Measurements from ENCODE around the gene UQCRH.
"Not testable (repeated sequence)": the region's sequence is repeated elsewhere in the genome, so short reads cannot be mapped to it uniquely, and the experiment has no call there.

The UQCRH gene

GRCh38 chr1:46335081-46335480 is 31.6 kb downstream of the UQCRH start:
- H3K79me1 ChIP-seq (ENCODE audit: low read length) = peaks cover 4% of the 10 kb centered on the region
- H3K4me2 ChIP-seq (ENCODE audit: low read length) = no peak overlapping the region
- no CpG with 5 or more reads among the region's 3 CpGs for whole genome bisulfite sequencing (ENCODE audit: extremely low coverage, insufficient coverage, insufficient read length)
- no peaks in the 10 kb centered on the region for H3K79me2 ChIP-seq (ENCODE audit: control insufficient read depth, insufficient read depth, low read length, poor library complexity)
- H3K36me3 ChIP-seq (ENCODE audit: control insufficient read depth in 1 of 2, insufficient read depth in 2 of 2, low read length in 2 of 2) = no peaks in the 10 kb centered on the region
- H3K27ac ChIP-seq (ENCODE audit: low read depth, low read length) = no peak overlapping the region
- H3K4me3 ChIP-seq (ENCODE audit: low read depth, low read length) = no peak overlapping the region
- no peak overlapping the region for H3K18ac ChIP-seq (ENCODE audit: low read length)
- H2AFZ ChIP-seq (ENCODE audit: insufficient read depth, low read length, poor library complexity) = no peak overlapping the region
- no peak overlapping the region for H3K9ac ChIP-seq (ENCODE audit: low read length)
- H2BK120ac ChIP-seq (ENCODE audit: insufficient read depth, low read length, poor library complexity) = no peak overlapping the region
- no peak overlapping the region for H3K14ac ChIP-seq (ENCODE audit: low read length)
- no peaks in the 10 kb centered on the region for H3K27me3 ChIP-seq (ENCODE audit: insufficient read depth, low read length)
- no peak for DNase-seq
- no peak overlapping the region for H2BK12ac ChIP-seq (ENCODE audit: low read length)
- no peak overlapping the region for H4K12ac ChIP-seq (ENCODE audit: low read depth, low read length)
- no peak overlapping the region for H2AK5ac ChIP-seq (ENCODE audit: low read length)
- H3K23ac ChIP-seq (ENCODE audit: low read length) = no peak overlapping the region
- H3K4me1 ChIP-seq (ENCODE audit: control insufficient read depth in 1 of 2, insufficient read depth in 2 of 2, low read length in 2 of 2) = peaks cover 3 to 4% of the 10 kb centered on the region in 2 experiments
- H3K9me3 ChIP-seq (ENCODE audit: insufficient read depth, low read depth, low read length) = no peaks in the 10 kb centered on the region
- no peak overlapping the region for H4K8ac ChIP-seq (ENCODE audit: low read depth, low read length)
- no peak overlapping the region for H2BK5ac ChIP-seq (ENCODE audit: low read depth, low read length, poor library complexity)
- no peak overlapping the region for H3K4ac ChIP-seq (ENCODE audit: low read depth, low read length)
- no peak overlapping the region for H4K91ac ChIP-seq (ENCODE audit: low read depth, low read length)

GRCh38 chr1:46337409-46337808 is 33.9 kb downstream of the UQCRH start:
- not testable (repeated sequence) for H3K9ac ChIP-seq (ENCODE audit: low read length); H2BK5ac ChIP-seq (ENCODE audit: low read depth, low read length, poor library complexity); H3K27ac ChIP-seq (ENCODE audit: low read depth, low read length); H3K14ac ChIP-seq (ENCODE audit: low read length); H3K9me3 ChIP-seq (ENCODE audit: insufficient read depth, low read depth, low read length); H3K4me3 ChIP-seq (ENCODE audit: low read depth, low read length); H4K8ac ChIP-seq (ENCODE audit: low read depth, low read length); H3K27me3 ChIP-seq (ENCODE audit: insufficient read depth, low read length); H3K36me3 ChIP-seq (ENCODE audit: control insufficient read depth in 1 of 2, insufficient read depth in 2 of 2, low read length in 2 of 2); H2AFZ ChIP-seq (ENCODE audit: insufficient read depth, low read length, poor library complexity); H3K23ac ChIP-seq (ENCODE audit: low read length); H3K4ac ChIP-seq (ENCODE audit: low read depth, low read length); H2BK120ac ChIP-seq (ENCODE audit: insufficient read depth, low read length, poor library complexity); H3K4me2 ChIP-seq (ENCODE audit: low read length); H3K18ac ChIP-seq (ENCODE audit: low read length); H4K91ac ChIP-seq (ENCODE audit: low read depth, low read length); H4K12ac ChIP-seq (ENCODE audit: low read depth, low read length); H2AK5ac ChIP-seq (ENCODE audit: low read length); DNase-seq; H2BK12ac ChIP-seq (ENCODE audit: low read length); H3K79me2 ChIP-seq (ENCODE audit: control insufficient read depth, insufficient read depth, low read length, poor library complexity)
- no CpG with 5 or more reads among the region's 14 CpGs for WGBS (ENCODE audit: extremely low coverage, insufficient coverage, insufficient read length)
- Histone ChIP-seq H3K79me1 (ENCODE audit: low read length) (peaks cover 14% of the 10 kb centered on the region), H3K4me1 (ENCODE audit: control insufficient read depth in 1 of 2, insufficient read depth in 2 of 2, low read length in 2 of 2) (peaks cover 10 to 11% of the 10 kb centered on the region in 2 experiments)

- no CpG with 5 or more reads among the region's 53 CpGs for WGBS (ENCODE audit: extremely low coverage, insufficient coverage, insufficient read length)
- H4K8ac ChIP-seq (ENCODE audit: low read depth, low read length) = peak within 1 kb of the TSS; percentile 97
- peaks cover 10 to 11% of the 10 kb centered on the region in 2 experiments for H3K4me1 ChIP-seq (ENCODE audit: control insufficient read depth in 1 of 2, insufficient read depth in 2 of 2, low read length in 2 of 2)
- H2BK12ac ChIP-seq (ENCODE audit: low read length) = peak within 1 kb of the TSS; percentile 50
- peak within 1 kb of the TSS; percentile 99 for H3K4me2 ChIP-seq (ENCODE audit: low read length)
- no peaks in the 10 kb centered on the region for H3K27me3 ChIP-seq (ENCODE audit: insufficient read depth, low read length)
- peak within 1 kb of the TSS; percentile 87 for H4K12ac ChIP-seq (ENCODE audit: low read depth, low read length)
- H3K79me2 ChIP-seq (ENCODE audit: control insufficient read depth, insufficient read depth, low read length, poor library complexity) = peaks cover 4% of the 10 kb centered on the region
- H3K4me3 ChIP-seq (ENCODE audit: low read depth, low read length) = peak within 1 kb of the TSS; percentile 78
- peak within 1 kb of the TSS; percentile 96 for H3K27ac ChIP-seq (ENCODE audit: low read depth, low read length)
- peak within 1 kb of the TSS; percentile 99 for H3K9ac ChIP-seq (ENCODE audit: low read length)
- H2AFZ ChIP-seq (ENCODE audit: insufficient read depth, low read length, poor library complexity) = peak within 1 kb of the TSS; percentile 85
- peak within 1 kb of the TSS; percentile 10 for H2AK5ac ChIP-seq (ENCODE audit: low read length)
- DNase-seq = peak; percentile 90 to 98
- peak within 1 kb of the TSS; percentile 88 for H3K14ac ChIP-seq (ENCODE audit: low read length)
- H3K79me1 ChIP-seq (ENCODE audit: low read length) = peaks cover 14% of the 10 kb centered on the region
- peaks cover 20 to 24% of the 10 kb centered on the region in 2 experiments for H3K36me3 ChIP-seq (ENCODE audit: control insufficient read depth in 1 of 2, insufficient read depth in 2 of 2, low read length in 2 of 2)
- H3K9me3 ChIP-seq (ENCODE audit: insufficient read depth, low read depth, low read length) = no peaks in the 10 kb centered on the region
- H3K4ac ChIP-seq (ENCODE audit: low read depth, low read length) = peak within 1 kb of the TSS; percentile 61
- H4K91ac ChIP-seq (ENCODE audit: low read depth, low read length) = peak within 1 kb of the TSS; percentile 87
- H2BK5ac ChIP-seq (ENCODE audit: low read depth, low read length, poor library complexity) = peak within 1 kb of the TSS; percentile 83
- H3K23ac ChIP-seq (ENCODE audit: low read length) = no peak within 1 kb of the TSS
- H3K18ac ChIP-seq (ENCODE audit: low read length) = peak within 1 kb of the TSS; percentile 88
- peak within 1 kb of the TSS; percentile 54 for H2BK120ac ChIP-seq (ENCODE audit: insufficient read depth, low read length, poor library complexity)
Observed at GRCh38 chr1:46340404-46341221, 37.1 kb downstream of the UQCRH start, which contains the start of gene NSUN4. TSS of gene NSUN4 (plus strand) at chr1:46340807. CDS start at chr1:46340827, 20 bp downstream.

GRCh38 chr1:46341222-46342083 is 38.0 kb downstream of the UQCRH start:
- peaks cover 20 to 24% of the 10 kb centered on the region in 2 experiments for H3K36me3 ChIP-seq (ENCODE audit: control insufficient read depth in 1 of 2, insufficient read depth in 2 of 2, low read length in 2 of 2)
- H3K79me2 ChIP-seq (ENCODE audit: control insufficient read depth, insufficient read depth, low read length, poor library complexity) = peaks cover 4% of the 10 kb centered on the region
- peak overlapping the region; percentile 7 for H3K27ac ChIP-seq (ENCODE audit: low read depth, low read length)
- peak overlapping the region; percentile 20 for H2BK12ac ChIP-seq (ENCODE audit: low read length)
- no peak overlapping the region for H2AK5ac ChIP-seq (ENCODE audit: low read length)
- H4K91ac ChIP-seq (ENCODE audit: low read depth, low read length) = peak overlapping the region; percentile 71
- peak overlapping the region; percentile 76 for H3K18ac ChIP-seq (ENCODE audit: low read length)
- peaks cover 10 to 11% of the 10 kb centered on the region in 2 experiments for H3K4me1 ChIP-seq (ENCODE audit: control insufficient read depth in 1 of 2, insufficient read depth in 2 of 2, low read length in 2 of 2)
- no peak overlapping the region for H2BK5ac ChIP-seq (ENCODE audit: low read depth, low read length, poor library complexity)
- DNase-seq = peak in 1 of 2 donors; percentile 7
- no peak overlapping the region for H2BK120ac ChIP-seq (ENCODE audit: insufficient read depth, low read length, poor library complexity)
- peak overlapping the region; percentile 95 for H4K8ac ChIP-seq (ENCODE audit: low read depth, low read length)
- H4K12ac ChIP-seq (ENCODE audit: low read depth, low read length) = peak overlapping the region; percentile 87
- H3K79me1 ChIP-seq (ENCODE audit: low read length) = peaks cover 14% of the 10 kb centered on the region
- peak overlapping the region; percentile 78 for H3K14ac ChIP-seq (ENCODE audit: low read length)
- H3K4me3 ChIP-seq (ENCODE audit: low read depth, low read length) = peak overlapping the region; percentile 78
- H3K9me3 ChIP-seq (ENCODE audit: insufficient read depth, low read depth, low read length) = no peaks in the 10 kb centered on the region
- peak overlapping the region; percentile 66 for H3K9ac ChIP-seq (ENCODE audit: low read length)
- H3K4me2 ChIP-seq (ENCODE audit: low read length) = peak overlapping the region; percentile 99
- no CpG with 5 or more reads among the region's 31 CpGs for WGBS (ENCODE audit: extremely low coverage, insufficient coverage, insufficient read length)
- no peaks in the 10 kb centered on the region for H3K27me3 ChIP-seq (ENCODE audit: insufficient read depth, low read length)
- H3K4ac ChIP-seq (ENCODE audit: low read depth, low read length) = peak overlapping the region; percentile 26
- H3K23ac ChIP-seq (ENCODE audit: low read length) = no peak overlapping the region
- H2AFZ ChIP-seq (ENCODE audit: insufficient read depth, low read length, poor library complexity) = peak overlapping the region; percentile 85
